ENCODE data around the gene GATAD2A.

DNA sequence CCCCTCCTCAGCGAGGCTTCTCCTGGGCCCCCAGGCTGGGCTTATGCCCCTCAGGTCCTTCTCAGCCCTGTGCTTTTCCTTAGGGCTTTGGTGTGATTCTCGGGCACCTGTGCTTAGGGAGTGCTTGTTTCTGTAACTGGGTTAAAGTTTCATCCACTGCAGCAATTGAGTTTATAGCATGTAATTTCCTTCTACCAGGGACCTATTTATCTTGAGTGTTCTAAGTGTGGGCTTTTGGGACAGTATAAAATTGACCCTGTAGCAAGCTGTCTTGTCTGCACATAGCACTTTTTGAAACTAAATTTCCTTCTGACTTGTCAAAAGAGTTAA, 47.6 kb downstream of the GATAD2A start:
- no peak for TF ChIP-seq CTCF (IDR thresholded peaks at IDR 0.05; ENCODE audit: borderline replicate concordance, extremely low read depth, low read length, poor library complexity, severe bottlenecking)
- TF ChIP-seq EZH2 (IDR thresholded peaks at IDR 0.05; ENCODE audit: borderline replicate concordance, low read depth, low read length, severe bottlenecking) = no peak

Measured in DND-41 (cell line).